ENCODE results near the gene COQ5. TPM values are rescaled to one million over a fixed set of nuclear protein-coding genes. Genes with fewer than 3 reads are reported as not detected.

COQ5 gene
- total RNA-seq, 1 donor from 2014 or later = 24.1 TPM

DNA sequence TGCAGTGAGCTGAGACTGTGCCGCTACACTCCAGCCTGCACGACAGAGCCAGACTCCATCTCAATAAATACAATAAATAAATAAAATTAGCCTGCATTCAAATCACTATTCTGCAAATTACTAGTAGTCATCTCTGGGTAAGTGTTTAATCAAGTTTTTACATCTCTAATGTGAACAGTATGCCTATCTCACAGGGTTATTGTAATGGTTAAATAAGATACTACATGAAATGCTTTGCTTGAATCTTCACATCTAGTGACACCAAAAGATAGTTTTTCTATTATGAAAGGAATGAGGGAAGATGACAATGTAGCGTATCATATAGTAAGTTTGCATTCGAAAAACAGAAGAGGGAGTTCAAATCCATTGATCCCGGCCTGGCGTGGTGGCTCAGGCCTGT, 61.5 kb downstream of the COQ5 start:
- H3K4me1 ChIP-seq = peaks cover 36% of the 10 kb centered on the region
- no peak for DNase-seq

DNA sequence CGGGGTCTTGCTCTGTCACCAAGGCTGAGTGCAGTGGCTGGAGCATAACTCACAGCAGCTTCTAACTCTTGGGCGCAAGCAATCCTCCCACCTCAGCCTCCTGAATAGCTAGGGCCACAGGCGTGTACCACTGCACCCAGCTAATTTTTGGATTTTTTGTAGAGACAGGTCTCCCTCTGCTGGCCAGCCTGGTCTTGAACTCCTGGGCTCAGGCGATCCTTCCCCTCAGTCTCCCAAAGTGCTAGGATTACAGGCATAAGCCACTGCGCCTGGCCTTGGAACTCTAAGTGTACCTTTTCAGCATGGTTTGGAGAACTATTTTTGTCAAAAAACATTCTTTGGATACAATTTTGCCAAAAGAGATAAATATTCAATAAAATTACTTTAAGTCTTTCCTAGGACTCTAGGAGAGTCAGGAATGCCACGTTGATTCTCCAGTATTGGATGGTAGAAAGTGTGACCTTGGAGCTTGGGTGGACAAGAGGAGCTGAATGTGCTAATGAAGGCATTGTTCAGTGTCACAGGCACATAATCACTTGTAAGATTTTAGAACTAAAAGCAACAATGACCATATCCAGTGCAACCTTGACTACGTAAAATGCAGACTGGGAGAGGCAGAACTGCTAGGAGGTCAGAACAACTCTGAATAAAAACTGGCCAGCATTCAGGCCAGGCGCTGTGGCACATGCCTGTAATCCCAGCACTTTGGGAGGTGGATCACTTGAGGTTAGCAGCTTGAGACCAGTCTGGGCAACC, 62.2 kb downstream of the COQ5 start:
- H3K4me1 ChIP-seq = peaks cover 36% of the 10 kb centered on the region
- no peak for DNase-seq
- intact Hi-C loops (cut with DNase I) = no loop called here
- ATAC-seq = no peak
- TF ChIP-seq, protein P1, sequence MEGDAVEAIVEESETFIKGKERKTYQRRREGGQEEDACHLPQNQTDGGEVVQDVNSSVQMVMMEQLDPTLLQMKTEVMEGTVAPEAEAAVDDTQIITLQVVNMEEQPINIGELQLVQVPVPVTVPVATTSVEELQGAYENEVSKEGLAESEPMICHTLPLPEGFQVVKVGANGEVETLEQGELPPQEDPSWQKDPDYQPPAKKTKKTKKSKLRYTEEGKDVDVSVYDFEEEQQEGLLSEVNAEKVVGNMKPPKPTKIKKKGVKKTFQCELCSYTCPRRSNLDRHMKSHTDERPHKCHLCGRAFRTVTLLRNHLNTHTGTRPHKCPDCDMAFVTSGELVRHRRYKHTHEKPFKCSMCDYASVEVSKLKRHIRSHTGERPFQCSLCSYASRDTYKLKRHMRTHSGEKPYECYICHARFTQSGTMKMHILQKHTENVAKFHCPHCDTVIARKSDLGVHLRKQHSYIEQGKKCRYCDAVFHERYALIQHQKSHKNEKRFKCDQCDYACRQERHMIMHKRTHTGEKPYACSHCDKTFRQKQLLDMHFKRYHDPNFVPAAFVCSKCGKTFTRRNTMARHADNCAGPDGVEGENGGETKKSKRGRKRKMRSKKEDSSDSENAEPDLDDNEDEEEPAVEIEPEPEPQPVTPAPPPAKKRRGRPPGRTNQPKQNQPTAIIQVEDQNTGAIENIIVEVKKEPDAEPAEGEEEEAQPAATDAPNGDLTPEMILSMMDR (IDR thresholded peaks at IDR 0.05) = peak; percentile 50
- H3K27ac ChIP-seq = no peak overlapping the region
- H3K36me3 ChIP-seq = peaks cover 59% of the 10 kb centered on the region
- no peaks in the 10 kb centered on the region for H3K9me3 ChIP-seq
- H3K4me3 ChIP-seq = no peak overlapping the region
- H3K27me3 ChIP-seq (ENCODE audit: low read depth) = no peaks in the 10 kb centered on the region

More for the DNA sequence above, 61.5 kb downstream of the COQ5 start:
- Histone ChIP-seq H3K27ac (no peak overlapping the region), H3K9me3 (no peaks in the 10 kb centered on the region), H3K4me3 (no peak overlapping the region), H3K27me3 (ENCODE audit: low read depth) (no peaks in the 10 kb centered on the region), H3K36me3 (peaks cover 52% of the 10 kb centered on the region)
- intact Hi-C loops (cut with DNase I) = no loop called here
- no peak for ATAC-seq
- TF ChIP-seq, protein P1 (IDR thresholded peaks at IDR 0.05) = no peak

DNA sequence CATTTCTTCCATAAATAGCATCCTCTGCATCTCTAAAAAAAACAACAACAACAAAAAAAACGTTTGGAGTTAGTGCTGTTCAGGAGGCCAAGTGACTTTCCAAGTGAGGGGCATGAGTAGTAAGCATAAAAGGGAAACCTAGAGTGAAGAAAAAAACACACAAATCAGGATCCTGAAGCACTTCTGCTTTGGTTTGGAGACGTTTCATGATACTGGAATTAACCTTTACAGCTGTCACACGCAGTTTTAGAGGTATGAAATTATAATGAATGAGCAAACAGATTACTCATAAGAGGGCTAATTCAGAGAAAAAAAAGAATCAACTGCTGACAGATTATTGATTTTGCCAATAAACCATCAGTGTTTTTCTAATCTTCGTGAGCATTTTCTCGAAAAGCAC, 63.2 kb downstream of the COQ5 start:
- intact Hi-C loops (cut with DNase I) = no loop called here
- Histone ChIP-seq H3K4me1 (peaks cover 36% of the 10 kb centered on the region), H3K27ac (no peak overlapping the region), H3K9me3 (no peaks in the 10 kb centered on the region), H3K4me3 (no peak overlapping the region), H3K27me3 (ENCODE audit: low read depth) (no peaks in the 10 kb centered on the region), H3K36me3 (peaks cover 69% of the 10 kb centered on the region)
- TF ChIP-seq, protein P1 (IDR thresholded peaks at IDR 0.05) = no peak
- no peak for DNase-seq
- no peak for ATAC-seq

DNA sequence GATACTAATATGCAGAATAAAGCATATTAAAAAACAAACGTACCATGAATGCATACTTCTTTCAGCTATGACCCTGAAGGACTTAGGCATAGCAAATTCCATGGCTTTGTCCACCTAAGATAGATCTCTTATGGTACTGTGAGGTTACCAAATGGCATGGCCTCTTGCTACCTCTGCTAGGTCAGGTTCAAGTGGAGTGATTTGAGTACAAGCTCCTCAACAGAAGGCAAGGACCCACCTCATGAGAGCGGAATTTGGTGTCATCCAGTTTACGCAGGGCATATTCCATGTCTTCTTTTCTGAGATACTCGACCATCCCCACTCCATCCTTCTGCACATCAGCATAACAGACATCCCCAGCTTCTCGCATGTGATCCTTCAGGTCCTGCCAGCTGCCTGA, 65.2 kb downstream of the COQ5 start:
- intact Hi-C loops (cut with DNase I) = no loop called here
- no peak for ATAC-seq
- no peak overlapping the region for H3K27ac ChIP-seq
- DNase-seq = no peak
- H3K9me3 ChIP-seq = no peaks in the 10 kb centered on the region
- TF ChIP-seq, protein P1 (IDR thresholded peaks at IDR 0.05) = no peak
- H3K27me3 ChIP-seq (ENCODE audit: low read depth) = no peaks in the 10 kb centered on the region
- H3K4me3 ChIP-seq = no peak overlapping the region
- peaks cover 89% of the 10 kb centered on the region for H3K36me3 ChIP-seq
- H3K4me1 ChIP-seq = peaks cover 27% of the 10 kb centered on the region

DNA sequence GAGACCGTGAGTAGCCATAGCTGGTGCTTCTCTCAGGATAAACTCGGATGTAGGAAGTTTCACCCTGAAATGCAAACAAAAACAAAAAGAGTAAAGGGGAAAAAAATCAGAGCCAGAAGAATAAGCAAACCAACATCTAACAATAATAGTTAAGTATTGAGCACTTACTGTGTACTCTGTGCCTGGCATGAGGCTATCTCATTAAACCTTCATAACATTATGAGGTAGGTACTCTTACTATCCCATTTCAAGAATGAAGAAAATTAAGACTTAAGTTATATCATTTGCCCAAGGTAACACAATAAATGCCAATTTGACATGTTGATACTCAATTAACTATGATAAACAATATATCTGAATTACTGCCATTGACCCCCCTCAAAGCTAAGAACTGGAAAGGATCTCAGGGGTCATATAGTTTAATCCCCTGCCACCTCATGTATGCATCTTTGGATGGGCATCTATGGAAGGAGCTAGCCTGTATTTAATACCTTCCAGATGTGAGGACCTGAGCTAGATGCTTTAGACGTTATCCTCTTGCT, 66.8 kb downstream of the COQ5 start:
- Histone ChIP-seq H3K27ac (no peak overlapping the region), H3K36me3 (peaks cover 100% of the 10 kb centered on the region), H3K4me3 (no peak overlapping the region), H3K27me3 (ENCODE audit: low read depth) (no peaks in the 10 kb centered on the region), H3K4me1 (peaks cover 12% of the 10 kb centered on the region), H3K9me3 (no peaks in the 10 kb centered on the region)
- TF ChIP-seq, protein P1 (IDR thresholded peaks at IDR 0.05) = no peak
- no peak for ATAC-seq
- no peak for DNase-seq
- intact Hi-C loops (cut with DNase I) = no loop called here

Measured in lower lobe of right lung (tissue), 2 donors.